Measurements from ENCODE around the gene NDST1.

The NDST1 gene

GRCh38 chr5:150521522-150521817 lies 13.5 kb downstream of the NDST1 start:
- CTCF ChIA-PET = no interaction called here
- no peak for DNase-seq (ENCODE audit: extremely low spot score)
- TF ChIP-seq HDGF (IDR thresholded peaks at IDR 0.05; ENCODE audit: borderline replicate concordance) (no peak), SUZ12 (IDR thresholded peaks at IDR 0.05) (no peak), ELF4 (IDR thresholded peaks at IDR 0.05) (no peak)
- POLR2A ChIA-PET = no interaction called here

DNA sequence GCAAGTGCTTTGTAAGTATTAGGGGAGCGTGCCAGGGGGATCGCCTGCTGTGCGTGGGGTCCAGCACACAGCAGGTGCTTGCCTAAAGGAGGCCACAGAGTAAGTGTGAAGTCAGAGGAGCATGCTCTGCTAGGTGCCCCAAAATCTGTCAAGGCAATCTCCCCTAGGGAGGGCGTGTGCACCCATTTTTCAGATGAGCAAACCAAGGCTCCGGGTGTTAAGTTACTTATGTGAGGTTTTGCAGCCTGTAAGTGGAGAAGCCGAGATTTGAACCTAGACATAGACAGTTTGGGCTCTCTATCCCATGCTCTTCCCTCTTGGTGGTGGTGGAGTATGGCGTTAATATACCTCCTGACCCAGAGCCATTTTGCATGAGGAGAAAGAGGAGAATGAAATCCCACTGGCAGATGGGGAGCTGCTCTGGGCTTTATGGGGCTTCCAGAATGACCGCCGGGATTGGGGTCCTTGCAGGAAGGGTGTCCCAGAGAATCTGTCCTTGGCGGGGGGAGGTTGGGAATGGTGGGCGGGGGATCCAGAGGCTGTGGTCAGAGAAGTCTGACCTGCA lies 14.1 kb downstream of the NDST1 start:
- no peak for TF ChIP-seq FOXA1 (IDR thresholded peaks at IDR 0.05)
- no peak for TF ChIP-seq LEF1 (IDR thresholded peaks at IDR 0.05; ENCODE audit: borderline replicate concordance)
- TF ChIP-seq FOXK2 (IDR thresholded peaks at IDR 0.05) = no peak
- no peak for TF ChIP-seq TARDBP (IDR thresholded peaks at IDR 0.05)
- no peak for TF ChIP-seq ELF4 (IDR thresholded peaks at IDR 0.05)
- no peak for TF ChIP-seq SP1 (IDR thresholded peaks at IDR 0.05)
- no peak for TF ChIP-seq HDGF (IDR thresholded peaks at IDR 0.05; ENCODE audit: borderline replicate concordance)
- TF ChIP-seq ZNF384 (IDR thresholded peaks at IDR 0.05) = no peak
- TF ChIP-seq, protein P1, sequence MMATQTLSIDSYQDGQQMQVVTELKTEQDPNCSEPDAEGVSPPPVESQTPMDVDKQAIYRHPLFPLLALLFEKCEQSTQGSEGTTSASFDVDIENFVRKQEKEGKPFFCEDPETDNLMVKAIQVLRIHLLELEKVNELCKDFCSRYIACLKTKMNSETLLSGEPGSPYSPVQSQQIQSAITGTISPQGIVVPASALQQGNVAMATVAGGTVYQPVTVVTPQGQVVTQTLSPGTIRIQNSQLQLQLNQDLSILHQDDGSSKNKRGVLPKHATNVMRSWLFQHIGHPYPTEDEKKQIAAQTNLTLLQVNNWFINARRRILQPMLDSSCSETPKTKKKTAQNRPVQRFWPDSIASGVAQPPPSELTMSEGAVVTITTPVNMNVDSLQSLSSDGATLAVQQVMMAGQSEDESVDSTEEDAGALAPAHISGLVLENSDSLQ (IDR thresholded peaks at IDR 0.05) = no peak
- no peak for TF ChIP-seq BHLHE40 (IDR thresholded peaks at IDR 0.05; ENCODE audit: borderline replicate concordance)
- TF ChIP-seq CTBP1 (IDR thresholded peaks at IDR 0.05; ENCODE audit: borderline replicate concordance) = no peak
- no peak for TF ChIP-seq FOXM1 (IDR thresholded peaks at IDR 0.05; ENCODE audit: borderline replicate concordance)
- TF ChIP-seq SUZ12 (IDR thresholded peaks at IDR 0.05) = no peak
- no peak for TF ChIP-seq ARNT (IDR thresholded peaks at IDR 0.05)
- TF ChIP-seq NFRKB (IDR thresholded peaks at IDR 0.05) = no peak
- TF ChIP-seq L3MBTL2 (conservative IDR thresholded peaks at IDR 0.05) = no peak
- no peak for DNase-seq (ENCODE audit: extremely low spot score)
- ChIA-PET CTCF (no interaction called here), POLR2A (interaction anchor here (0.9 kb wide), 1 partner anchor 179 kb away, joined by 3 read pairs; the partner anchor contains the start of gene RBM22)

GRCh38 chr5:150522504-150523414 lies 14.8 kb downstream of the NDST1 start:
- DNase-seq (ENCODE audit: extremely low spot score) = no peak
- ChIA-PET CTCF (interaction anchor here (1.9 kb wide), 1 partner anchor 66 kb away, joined by 8 read pairs; no protein-coding TSS in a partner anchor), POLR2A (interaction anchor here (0.9 to 1.2 kb wide), 2 partner anchors 9 to 178 kb away, joined by 3 read pairs; partner anchors contain the start of gene RBM22)
- TF ChIP-seq HDGF (IDR thresholded peaks at IDR 0.05; ENCODE audit: borderline replicate concordance) (no peak), L3MBTL2 (conservative IDR thresholded peaks at IDR 0.05) (no peak), BHLHE40 (IDR thresholded peaks at IDR 0.05; ENCODE audit: borderline replicate concordance) (no peak), ZNF384 (IDR thresholded peaks at IDR 0.05) (no peak)

DNA sequence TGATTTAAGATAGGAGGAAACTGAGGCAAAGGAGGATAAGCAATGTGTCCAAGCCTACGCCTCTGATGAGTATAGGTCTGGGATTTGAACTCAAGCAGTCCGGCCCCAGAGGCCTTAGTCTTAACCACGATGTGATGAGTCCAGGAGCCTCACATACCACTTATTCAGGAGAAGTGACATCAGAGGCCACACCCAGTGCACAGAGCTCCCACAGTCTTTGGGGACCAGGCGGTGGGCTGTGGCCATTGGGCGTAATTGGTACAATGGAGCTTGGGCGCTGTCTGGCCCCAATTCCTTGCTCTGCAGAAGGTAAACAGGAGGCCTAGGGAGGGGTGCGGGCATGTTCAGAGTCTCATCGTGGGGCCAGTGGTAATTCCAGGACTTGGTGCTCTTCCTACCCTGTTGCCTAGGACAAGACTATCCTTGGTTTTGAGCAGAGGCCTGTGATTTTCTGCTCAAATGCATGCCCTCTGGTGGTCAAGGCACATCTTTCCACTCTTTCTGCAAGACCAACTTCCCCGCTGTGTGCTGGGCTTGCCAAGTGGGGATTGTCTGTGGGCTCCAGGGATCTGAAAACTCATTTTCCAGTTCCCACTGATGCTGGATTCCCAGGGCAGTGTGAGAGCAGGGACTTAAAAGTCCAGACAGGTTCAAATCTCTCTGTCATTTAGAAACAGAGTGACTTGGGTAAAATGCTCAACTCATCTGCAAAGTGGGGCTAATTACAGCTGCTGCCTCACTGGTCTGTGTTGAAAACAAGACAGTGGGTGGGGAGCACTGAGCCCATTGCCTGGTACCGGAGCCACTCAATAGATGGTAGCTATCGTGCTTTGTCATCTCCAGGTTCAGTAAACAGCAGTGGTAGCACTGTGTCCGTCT lies 15.8 kb downstream of the NDST1 start:
- ChIA-PET POLR2A (interaction anchor here (1.2 kb wide), 1 partner anchor 10 kb away, joined by 3 read pairs; no protein-coding TSS in a partner anchor), CTCF (interaction anchor here (0.7 to 2.2 kb wide), 5 partner anchors 12 to 67 kb away, joined by 3 to 8 read pairs (median 4); no protein-coding TSS in a partner anchor)
- TF ChIP-seq L3MBTL2 (conservative IDR thresholded peaks at IDR 0.05) (no peak), LEF1 (IDR thresholded peaks at IDR 0.05; ENCODE audit: borderline replicate concordance) (no peak), SP1 (IDR thresholded peaks at IDR 0.05) (no peak), FOXA1 (IDR thresholded peaks at IDR 0.05) (no peak), FOXM1 (IDR thresholded peaks at IDR 0.05; ENCODE audit: borderline replicate concordance) (no peak), CTBP1 (IDR thresholded peaks at IDR 0.05; ENCODE audit: borderline replicate concordance) (no peak), TARDBP (IDR thresholded peaks at IDR 0.05) (no peak), HDGF (IDR thresholded peaks at IDR 0.05; ENCODE audit: borderline replicate concordance) (no peak), NFRKB (IDR thresholded peaks at IDR 0.05) (no peak), SUZ12 (IDR thresholded peaks at IDR 0.05) (no peak), ZNF384 (IDR thresholded peaks at IDR 0.05) (no peak), ELF4 (IDR thresholded peaks at IDR 0.05) (no peak), FOXK2 (IDR thresholded peaks at IDR 0.05) (no peak), BHLHE40 (IDR thresholded peaks at IDR 0.05; ENCODE audit: borderline replicate concordance) (no peak), ARNT (IDR thresholded peaks at IDR 0.05) (no peak)
- TF ChIP-seq, protein P1 (IDR thresholded peaks at IDR 0.05) = no peak
- peak; percentile 69 for DNase-seq (ENCODE audit: extremely low spot score)

GRCh38 chr5:150525163-150525562 lies 17.2 kb downstream of the NDST1 start:
- no peak for TF ChIP-seq ARNT (IDR thresholded peaks at IDR 0.05)
- TF ChIP-seq FOXK2 (IDR thresholded peaks at IDR 0.05) = no peak
- TF ChIP-seq SUZ12 (IDR thresholded peaks at IDR 0.05) = no peak
- no peak for DNase-seq (ENCODE audit: extremely low spot score)
- ChIA-PET CTCF (interaction anchor here (1.2 to 2.2 kb wide), 3 partner anchors 10 to 66 kb away, joined by 3 to 6 read pairs (median 4); no protein-coding TSS in a partner anchor), POLR2A (no interaction called here)

DNA sequence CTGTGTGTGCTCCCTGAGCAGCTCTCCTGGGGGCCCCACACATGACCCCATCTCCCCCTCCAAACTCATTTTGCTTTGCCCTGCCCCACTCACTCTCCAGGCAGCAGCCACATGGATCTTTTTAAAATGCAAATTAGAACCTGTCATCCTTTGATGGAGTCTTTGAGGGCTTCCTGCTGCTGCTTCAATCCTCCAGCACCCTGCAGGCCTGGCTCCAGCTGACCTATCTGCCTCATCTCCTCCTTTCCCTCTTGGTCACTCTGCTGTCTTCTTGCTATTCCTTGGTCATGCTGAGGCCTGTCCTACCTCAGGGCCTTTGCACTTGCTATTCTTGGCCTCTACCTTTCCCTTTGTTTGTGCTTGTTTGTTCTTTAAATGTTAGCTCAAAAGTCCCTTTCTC lies 17.9 kb downstream of the NDST1 start:
- DNase-seq (ENCODE audit: extremely low spot score) = no peak
- TF ChIP-seq L3MBTL2 (conservative IDR thresholded peaks at IDR 0.05) (no peak), SUZ12 (IDR thresholded peaks at IDR 0.05) (no peak)
- ChIA-PET CTCF (interaction anchor here (1.2 to 2.2 kb wide), 3 partner anchors 10 to 67 kb away, joined by 3 to 6 read pairs (median 3); no protein-coding TSS in a partner anchor), POLR2A (no interaction called here)

Data from HEK293T (cell line).